HG03521 (cell line): ENCODE measurements around the gene SPOCD1.

Experiments
- ATAC-seq: cut with Tn5 transposase; IDR thresholded peaks from one replicate; pipeline ENCODE4 v1.9.1; 2021; ENCODE audit warnings: mild to moderate bottlenecking, moderate library complexity; ENCODE audit not compliant: unreplicated experiment

Gene SPOCD1

DNA sequence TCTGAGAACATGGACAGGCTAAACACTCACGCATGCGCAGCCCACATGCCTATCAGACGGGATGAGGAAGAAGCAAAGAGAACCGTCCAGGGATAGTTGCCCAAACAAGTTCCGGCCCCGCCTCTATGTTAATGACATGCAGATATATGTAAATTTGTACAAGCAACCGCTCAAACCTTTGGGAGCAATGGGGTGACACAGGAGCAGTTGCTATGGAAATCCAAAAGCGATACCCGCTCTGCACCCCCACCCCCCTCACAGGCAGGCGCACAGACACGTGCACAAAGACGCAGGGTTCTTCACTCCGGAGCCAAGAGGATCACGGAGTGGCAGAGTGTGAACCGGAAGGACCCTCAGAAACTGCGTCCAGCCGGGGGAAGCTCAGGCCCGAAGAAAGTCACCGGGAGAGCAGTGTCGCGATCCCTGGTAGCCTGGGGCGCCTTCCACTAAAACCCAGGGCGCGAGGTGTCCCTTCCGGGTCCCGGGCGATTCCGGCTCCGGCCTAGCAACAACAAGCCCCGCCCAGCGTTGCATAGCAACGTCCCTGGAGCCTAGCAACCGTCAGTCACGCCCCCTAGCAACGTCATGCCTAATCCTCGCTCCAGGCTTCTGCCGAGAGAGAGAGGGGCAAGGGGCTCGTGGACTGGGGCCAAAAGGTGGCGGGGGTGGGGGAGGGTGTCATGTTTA, 27.5 kb downstream of the SPOCD1 start:
- peak; percentile 72 for ATAC-seq

DNA sequence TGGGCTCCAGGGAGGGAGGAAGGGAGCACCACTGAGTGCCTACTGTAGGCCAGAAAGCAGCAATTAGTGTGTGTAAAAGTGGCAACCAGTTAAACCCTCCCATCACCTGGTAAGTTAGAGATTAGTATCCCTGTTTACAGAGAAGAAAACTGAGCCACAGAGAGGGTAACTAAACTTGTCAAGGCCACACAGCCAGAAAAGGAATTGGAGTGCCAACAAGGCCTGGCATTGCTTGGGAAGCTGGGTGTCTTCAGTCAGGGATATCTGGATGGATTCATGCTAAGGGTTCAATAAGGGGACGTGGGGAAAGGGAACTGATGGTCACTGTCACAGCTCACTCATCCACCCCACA, 28.1 kb downstream of the SPOCD1 start:
- ATAC-seq, result no peak

DNA sequence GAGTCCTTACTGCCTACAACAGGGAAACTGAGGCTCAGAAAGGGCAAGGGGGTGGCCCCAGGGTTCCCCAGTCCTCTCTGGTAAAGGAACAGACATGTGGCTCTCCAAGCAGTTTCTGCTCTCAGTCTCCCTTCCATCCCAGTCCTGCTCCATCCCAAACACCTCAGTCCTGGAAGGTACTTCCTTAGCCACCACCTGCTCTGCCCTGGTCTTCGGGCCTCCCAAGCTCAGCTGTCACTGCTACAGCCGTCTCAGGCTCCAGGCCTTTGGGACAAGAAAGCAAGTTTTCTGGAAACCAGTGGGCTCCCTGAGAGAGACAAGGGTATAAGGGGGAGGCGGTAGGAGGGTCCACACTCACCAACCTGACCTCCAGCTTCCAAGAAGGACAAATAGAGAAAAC, 28.6 kb downstream of the SPOCD1 start:
- no peak for ATAC-seq

DNA sequence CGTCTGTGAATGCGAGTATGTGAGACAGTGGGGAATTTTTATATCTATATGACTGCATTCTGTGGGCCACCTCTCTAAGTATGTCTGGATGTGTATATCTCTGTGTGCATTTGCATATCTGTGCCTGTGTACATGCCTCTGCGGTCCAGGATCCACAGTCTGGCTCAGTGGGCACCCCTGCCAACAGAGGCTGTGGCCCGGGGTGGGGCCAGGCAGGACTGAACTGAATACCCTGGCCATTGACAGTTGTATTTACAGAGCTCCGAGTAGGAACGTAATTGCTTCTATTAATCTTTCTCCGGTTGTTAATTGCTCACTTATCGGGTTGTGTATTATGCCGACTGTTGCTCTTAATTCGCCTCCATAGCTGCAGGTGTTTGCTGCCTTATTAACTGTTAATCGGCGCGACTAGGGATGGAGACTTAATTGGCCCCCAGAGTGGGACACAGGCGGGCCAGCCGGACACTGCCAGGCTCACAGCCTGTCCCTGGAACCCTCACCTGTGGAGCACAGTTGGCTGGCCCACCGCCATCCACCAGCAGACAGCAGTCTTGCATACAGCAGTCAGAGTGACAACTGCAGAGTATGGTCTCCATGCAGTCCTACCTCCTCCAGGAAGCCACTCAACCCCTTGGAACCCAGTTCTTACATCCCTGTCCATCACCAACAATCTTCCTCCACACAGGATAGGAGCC, 29.3 kb downstream of the SPOCD1 start:
- no peak for ATAC-seq

- ATAC-seq, result no peak
These were observed 29.9 kb downstream of the SPOCD1 start for GRCh38 chr1:31785947-31786290.

- ATAC-seq, result no peak
These were observed 30.5 kb downstream of the SPOCD1 start for GRCh38 chr1:31785020-31785946.

GRCh38 chr1:31784356-31785019, 31.3 kb downstream of the SPOCD1 start:
- no peak for ATAC-seq

DNA sequence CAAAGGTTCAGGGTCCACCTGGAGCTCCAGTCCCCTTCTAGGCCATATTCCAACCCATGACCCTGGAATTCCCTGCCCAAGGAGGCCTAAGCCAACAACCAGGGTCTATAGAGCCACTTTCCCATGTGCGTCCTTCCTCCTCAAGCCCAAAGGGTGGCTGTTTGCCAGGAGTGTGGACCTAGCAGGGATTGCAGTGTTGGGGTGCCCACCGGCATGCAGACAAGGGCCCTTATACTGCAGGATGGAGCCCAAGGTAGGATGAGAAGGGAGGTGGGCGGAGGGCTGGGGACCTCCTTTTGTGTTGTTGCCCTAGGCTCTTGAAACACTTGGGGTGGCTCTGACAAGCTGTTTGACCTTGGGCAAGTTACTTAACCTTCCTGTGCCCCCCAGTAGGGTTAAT, 32.0 kb downstream of the SPOCD1 start:
- ATAC-seq, result no peak

- ATAC-seq, result no peak
These were observed 33.1 kb downstream of the SPOCD1 start for GRCh38 chr1:31782421-31783410.

DNA sequence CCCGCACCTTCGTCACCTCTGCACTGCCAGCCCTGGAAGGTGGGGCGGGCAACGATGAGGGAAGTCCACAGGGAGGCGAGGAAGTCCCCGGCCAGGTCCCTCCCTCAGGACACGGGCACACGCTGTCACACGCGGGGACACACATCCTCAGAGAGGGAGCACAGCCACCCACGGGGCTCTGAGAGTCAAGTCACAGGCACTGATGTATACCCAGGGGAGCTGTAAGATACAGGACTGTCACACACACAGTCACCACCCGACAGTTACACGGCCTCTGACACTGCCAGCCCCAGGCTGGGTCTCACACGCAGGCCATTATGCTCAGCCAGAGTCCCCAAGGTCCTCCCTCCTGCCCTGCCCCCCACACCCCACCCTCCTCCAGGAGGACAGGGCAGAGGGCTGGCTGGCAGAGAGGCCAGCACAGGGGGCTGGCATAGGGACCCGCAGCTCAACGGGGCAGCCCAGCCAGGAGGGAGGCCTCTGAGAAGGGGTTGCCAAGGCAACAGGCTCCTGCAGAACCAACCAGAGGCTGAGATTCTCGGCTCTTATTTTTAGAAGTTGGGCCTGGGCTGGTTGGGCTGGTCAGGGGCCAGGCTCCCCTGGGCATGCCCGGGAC, 34.0 kb downstream of the SPOCD1 start:
- no peak for ATAC-seq

DNA sequence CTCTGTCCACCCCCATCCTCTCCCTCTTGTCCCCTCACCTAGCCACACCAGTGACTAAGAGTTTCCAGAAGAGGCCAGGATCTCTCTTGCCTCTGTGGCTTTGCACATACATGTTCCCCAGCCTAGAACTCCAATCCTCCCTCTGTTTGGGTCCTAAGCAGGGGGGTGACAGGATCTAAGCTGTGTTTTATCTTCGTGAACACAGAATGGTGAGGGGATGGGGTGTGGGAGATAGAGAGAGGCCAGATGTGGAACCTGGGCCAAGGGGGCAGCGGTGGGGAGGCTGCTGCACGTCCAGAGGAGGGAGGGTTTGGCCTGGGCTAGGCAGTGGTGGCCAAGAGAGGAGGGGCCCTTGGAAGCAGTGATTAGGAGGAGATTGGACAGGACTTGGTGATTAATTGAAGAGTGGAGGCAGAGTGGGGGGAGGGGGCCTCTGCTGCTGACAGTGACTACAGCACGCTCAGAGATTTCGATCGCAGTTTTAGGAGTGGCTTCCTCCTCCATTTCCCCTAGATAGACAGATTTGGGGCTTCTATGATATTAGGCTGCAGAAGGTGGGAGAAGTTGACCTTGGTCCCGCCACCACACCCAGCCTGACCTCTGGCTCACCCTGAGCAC, 34.6 kb downstream of the SPOCD1 start:
- no peak for ATAC-seq

DNA sequence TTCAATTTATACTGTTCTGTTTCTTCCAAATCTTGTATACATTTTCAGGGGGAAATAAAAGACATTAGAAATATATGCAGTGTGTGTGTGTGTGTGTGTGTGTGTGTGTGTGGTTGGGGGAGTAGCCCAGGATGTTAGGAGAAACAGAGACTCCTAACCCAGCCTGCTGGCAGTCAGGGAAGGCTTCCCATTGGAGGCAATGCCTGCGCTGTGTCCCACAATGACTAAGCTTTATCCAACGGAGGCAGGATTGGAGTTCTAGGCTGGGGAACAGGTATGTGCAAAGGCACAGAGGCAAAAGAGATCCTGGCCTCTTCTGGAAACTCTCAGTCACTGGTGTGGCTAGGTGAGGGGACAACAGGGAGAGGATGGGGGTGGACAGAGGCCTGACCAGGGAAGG, 35.2 kb downstream of the SPOCD1 start:
- no peak for ATAC-seq

- ATAC-seq, result no peak
These were observed 36.1 kb downstream of the SPOCD1 start for GRCh38 chr1:31779687-31780086.

DNA sequence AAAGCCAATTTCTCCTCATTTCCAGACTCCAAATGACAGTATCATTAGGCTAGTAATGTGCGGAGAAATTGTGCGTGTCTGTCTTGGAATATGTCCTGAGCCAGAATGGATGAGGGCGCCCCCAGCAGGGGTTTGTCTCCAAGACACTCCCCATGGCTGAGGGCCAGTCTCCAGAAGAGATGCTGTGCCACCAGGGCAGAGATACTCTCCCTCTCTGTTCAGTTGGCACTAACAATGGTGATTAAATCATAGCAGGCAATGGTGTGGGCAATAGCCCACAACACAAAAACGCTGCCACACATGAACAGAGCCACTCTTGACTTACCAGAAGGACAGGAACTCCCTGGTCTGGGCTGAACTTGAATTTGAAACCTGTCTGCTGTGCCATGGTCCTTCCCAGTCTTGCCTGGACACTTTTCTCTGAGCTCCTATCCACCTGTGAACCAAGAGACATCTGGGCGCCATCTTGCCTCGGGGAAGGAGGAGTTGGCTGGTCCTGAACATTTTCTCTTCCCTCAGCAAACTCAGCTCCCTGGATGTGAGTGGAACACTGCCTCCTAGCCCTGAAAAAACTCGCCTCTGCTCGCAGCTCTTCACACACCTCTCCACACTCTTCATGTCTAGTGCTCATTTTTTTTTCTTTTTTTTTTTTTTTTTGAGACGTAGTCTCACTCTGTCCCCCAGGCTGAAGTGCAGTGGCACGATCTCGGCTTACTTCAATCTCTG, 36.9 kb downstream of the SPOCD1 start:
- ATAC-seq, result no peak

DNA sequence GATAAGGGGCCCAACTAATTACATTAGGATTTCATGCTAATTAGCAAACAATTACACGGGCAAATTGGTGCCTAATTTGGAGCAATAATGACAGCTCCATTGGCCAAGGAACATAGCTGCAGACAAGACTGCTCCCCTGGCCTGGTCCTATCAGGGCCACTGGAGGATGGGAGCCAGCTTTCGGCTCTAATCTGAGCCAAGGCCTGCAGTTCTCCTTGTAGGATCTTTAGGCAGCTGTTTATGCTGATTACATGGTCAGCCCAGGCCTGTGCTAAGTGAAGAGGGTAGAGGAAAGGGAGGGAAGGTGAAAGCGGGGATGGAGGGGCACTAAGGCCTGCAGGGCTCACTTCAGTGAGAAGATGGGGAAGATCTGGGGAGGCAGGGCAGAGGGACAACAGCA, 39.3 kb downstream of the SPOCD1 start:
- ATAC-seq, result no peak

- no peak for ATAC-seq
These were observed 39.8 kb downstream of the SPOCD1 start for GRCh38 chr1:31776032-31776431.

GRCh38 chr1:31775210-31775999, 40.4 kb downstream of the SPOCD1 start:
- no peak for ATAC-seq

DNA sequence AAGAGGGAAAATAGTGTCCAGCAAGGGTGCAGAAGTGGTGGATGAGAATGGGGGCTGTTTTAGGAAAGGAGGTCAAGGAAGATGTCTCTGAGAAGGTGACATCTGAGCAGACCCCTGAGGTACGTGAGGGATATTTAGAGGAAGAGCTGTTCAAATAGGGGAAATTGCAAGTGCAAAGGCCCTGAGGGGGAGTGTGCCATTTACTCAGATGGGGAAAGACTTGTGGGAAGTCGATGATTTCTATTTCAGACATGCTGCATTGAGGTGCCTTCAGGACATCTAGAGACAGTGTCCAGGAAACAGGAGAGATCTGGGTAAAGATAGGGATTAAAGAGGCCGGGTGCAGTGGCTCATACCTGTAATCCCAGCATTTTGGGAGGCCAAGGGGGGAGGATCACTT, 41.3 kb downstream of the SPOCD1 start:
- no peak for ATAC-seq
